Astrocyte of the cerebellum (primary cell): ENCODE results near the gene ACKR2.

Experiments used
- DNase-seq: peaks from one replicate; pipeline ENCODE4 v3.0.0-alpha.2; 2011; ENCODE audit warnings: low read depth
- H3K4me3 ChIP-seq: 2 replicates; pipeline ENCODE4 v1.5.1; 2011; ENCODE audit warnings: mild to moderate bottlenecking, low read depth, low read length, moderate library complexity
- CTCF ChIP-seq: IDR thresholded peaks from 2 replicates; pipeline ENCODE4 v1.5.1; 2012; ENCODE audit warnings: low read length, low read depth, moderate library complexity, mild to moderate bottlenecking; ENCODE audit errors: missing control alignments
- in situ Hi-C: cut with HindIII; loops from 2 replicates; pipeline ENCODE4 v1.10.0; 2017; ENCODE audit warnings: low sequenced_read_pairs

Gene ACKR2

DNA sequence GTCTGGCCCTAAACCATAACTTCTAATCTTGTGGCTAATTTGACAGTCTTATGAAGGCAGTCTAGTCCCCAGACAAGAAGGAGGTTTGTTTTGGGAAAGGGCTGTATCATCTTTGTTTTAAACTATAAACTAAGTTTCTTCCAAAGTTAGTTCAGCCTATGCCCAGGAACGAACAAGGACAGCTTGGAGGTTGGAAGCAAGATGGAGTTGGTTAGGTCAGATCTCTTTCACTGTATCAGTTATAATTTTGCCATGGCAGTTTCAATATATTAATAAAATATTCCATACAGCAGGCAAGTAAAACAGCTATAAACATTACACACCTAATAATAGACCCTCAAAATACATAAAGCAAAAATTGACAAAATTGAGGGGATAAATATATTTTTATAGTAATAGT, 83.6 kb downstream of the ACKR2 start:
- TF ChIP-seq CTCF: no peak
- in situ Hi-C loops: no loop called here

GRCh38 chr3:42894698-42895579, 85.7 kb downstream of the ACKR2 start:
- TF ChIP-seq CTCF: no peak
- DNase-seq: no peak
- no peak overlapping the region for H3K4me3 ChIP-seq
- in situ Hi-C loops: no loop called here

More for the DNA sequence above, 83.6 kb downstream of the ACKR2 start:
- H3K4me3 ChIP-seq: no peak overlapping the region
- no peak for DNase-seq

DNA sequence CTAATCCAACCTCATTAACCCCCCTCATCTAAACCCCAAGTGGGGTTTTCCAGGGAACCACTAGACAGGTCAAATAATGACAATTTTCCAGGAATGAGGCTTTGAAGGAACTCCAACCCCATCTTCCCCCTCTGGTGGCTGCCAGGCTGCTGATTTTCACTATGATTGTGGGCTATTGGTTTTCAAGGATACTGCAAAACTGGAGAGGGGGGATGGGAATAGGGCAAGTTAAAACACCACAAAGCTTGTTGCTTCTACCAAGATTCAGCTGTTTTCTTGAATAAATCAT, 86.3 kb downstream of the ACKR2 start:
- no peak for TF ChIP-seq CTCF
- no peak for DNase-seq
- in situ Hi-C loops: no loop called here
- H3K4me3 ChIP-seq: no peak overlapping the region

DNA sequence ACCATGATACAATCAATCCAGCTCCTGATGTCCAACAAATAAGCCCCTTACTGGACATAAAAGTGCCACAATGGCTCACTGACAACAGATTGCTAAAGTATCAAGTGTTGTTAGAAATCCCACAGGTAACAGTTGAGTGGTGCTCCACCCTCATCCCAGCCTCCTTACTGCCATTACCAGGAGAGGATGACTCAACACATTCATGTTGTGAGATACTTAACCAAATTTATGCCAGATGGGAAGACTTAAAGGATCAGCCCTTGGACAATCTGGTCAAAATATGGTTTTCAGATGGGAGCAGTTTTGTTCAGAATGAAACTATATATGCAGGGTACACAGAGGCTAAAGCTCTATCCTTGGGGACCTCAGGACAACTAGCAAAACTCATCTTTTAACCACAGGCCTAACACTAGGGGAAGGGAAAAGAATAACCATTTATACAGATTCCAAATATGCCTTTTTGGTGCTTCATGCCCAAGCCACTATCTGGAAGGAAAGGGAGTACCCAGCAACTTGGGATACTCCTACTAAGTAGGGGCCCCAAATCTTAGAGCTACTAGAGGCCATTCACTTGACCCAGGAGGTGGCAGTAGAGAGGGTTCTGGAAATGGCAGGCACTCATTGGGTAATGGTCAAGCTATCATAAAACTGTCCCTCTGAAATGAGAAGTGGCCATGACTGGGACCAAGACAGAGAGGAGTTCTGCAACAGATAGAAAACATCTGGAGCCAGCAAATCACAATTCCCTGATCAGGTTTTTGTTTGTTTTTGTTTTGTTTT, 89.8 kb downstream of the ACKR2 start:
- DNase-seq: no peak
- no peak overlapping the region for H3K4me3 ChIP-seq
- in situ Hi-C loops: no loop called here
- no peak for TF ChIP-seq CTCF

GRCh38 chr3:42900226-42901072, 91.2 kb downstream of the ACKR2 start:
- no peak overlapping the region for H3K4me3 ChIP-seq
- no peak for DNase-seq
- in situ Hi-C loops: no loop called here
- TF ChIP-seq CTCF: no peak

DNA sequence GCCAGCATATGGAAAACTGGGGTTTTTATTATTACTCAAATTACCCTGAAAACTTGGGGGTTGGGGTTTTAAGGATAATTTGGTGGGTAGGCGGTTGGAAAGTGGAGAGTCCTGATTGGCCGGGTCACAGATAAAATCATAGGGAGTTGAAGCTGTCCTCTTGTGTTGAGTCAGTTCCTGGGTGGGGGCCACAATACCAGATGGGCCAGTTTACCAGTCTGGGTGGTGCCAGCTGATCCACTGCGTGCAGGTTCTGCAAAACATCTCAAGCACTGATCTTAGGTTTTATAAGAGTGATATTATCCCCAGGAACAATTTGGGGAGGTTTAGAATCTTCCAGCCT, 91.8 kb downstream of the ACKR2 start:
- TF ChIP-seq CTCF: no peak
- no peak overlapping the region for H3K4me3 ChIP-seq
- in situ Hi-C loops: no loop called here
- no peak for DNase-seq
